B cell (primary cell): Measurements from ENCODE around the gene PCAT7. TPM values are rescaled to one million over a fixed set of nuclear protein-coding genes. Genes with fewer than 3 reads are reported as not detected.

ENCODE experiments used
- ATAC-seq: fragments of 200-7000 bp; cut with Tn5 transposase; one replicate; pipeline ENCODE4 v1.10.0; 2021; ENCODE audit warnings: low read depth, mild to moderate bottlenecking, moderate number of reproducible peaks, moderate library complexity
- CTCF ChIA-PET: fragments of 350-600 bp; sonication (Branson Sonifier 250); formaldehyde crosslinking; loops from one replicate; lab custom pipeline; 2021; ENCODE audit warnings: antibody characterized with exemption, inconsistent platforms; lab: Charles Lee
- POLR2A ChIA-PET: fragments of 350-600 bp; sonication (Branson Sonifier 250); formaldehyde crosslinking; loops from one replicate; lab custom pipeline; 2021; ENCODE audit warnings: antibody characterized with exemption; lab: Charles Lee
- DNase-seq: peaks from one replicate; pipeline ENCODE4 v3.0.0; 2013
- H2AFZ ChIP-seq: 2 replicates; pipeline ENCODE4 v1.6.1; 2012; ENCODE audit warnings: mild to moderate bottlenecking, low read depth, low read length; ENCODE audit not compliant: insufficient read depth, poor library complexity, severe bottlenecking
- H3K27ac ChIP-seq, 2 donors: 1 replicate in 1 of 2; 2 replicates in 1 of 2; pipeline ENCODE4 v1.5.1; 2012 to 2013; ENCODE audit warnings: low read length in 2 of 2, mild to moderate bottlenecking in 2 of 2, moderate library complexity in 1 of 2
- H3K27me3 ChIP-seq, 4 experiments: fragments of 200-600 bp in 1 of 4; sonication (generic) in 1 of 4; replicated peaks in 1 of 4; 1 replicate in 2 of 4; 2 replicates in 2 of 4; pipeline versions ENCODE4 v1.6.1 to v1.7.0; 2013 to 2016; ENCODE audit warnings: low read length in 3 of 4, mild to moderate bottlenecking in 2 of 4, mixed read lengths in 1 of 4, moderate library complexity in 1 of 4; ENCODE audit not compliant: insufficient read depth in 4 of 4, control insufficient read depth in 3 of 4; ENCODE audit errors: control extremely low read depth in 1 of 4
- H3K36me3 ChIP-seq, 2 experiments: replicated peaks in 1 of 2; 1 replicate in 1 of 2; 2 replicates in 1 of 2; pipeline versions ENCODE4 v1.6.1 to v1.7.1; 2013; ENCODE audit warnings: low read length in 1 of 2; ENCODE audit not compliant: insufficient read depth in 2 of 2, control insufficient read depth in 1 of 2; ENCODE audit errors: control extremely low read depth in 1 of 2, extremely low read depth in 1 of 2
- H3K4me1 ChIP-seq, 2 donors: fragments of 200-600 bp in 1 of 2; sonication (generic) in 1 of 2; 1 replicate in 1 of 2; 2 replicates in 1 of 2; pipeline versions ENCODE4 v1.5.1 to v1.6.1; 2013 to 2017; ENCODE audit warnings: low read length in 2 of 2; ENCODE audit not compliant: control insufficient read depth in 2 of 2, insufficient read depth in 2 of 2
- H3K4me2 ChIP-seq: replicated peaks from 2 replicates; pipeline ENCODE3; 2012; ENCODE audit warnings: mild to moderate bottlenecking, low read depth, low read length; ENCODE audit not compliant: poor library complexity, severe bottlenecking
- H3K4me3 ChIP-seq, 5 experiments: fragments of 200-600 bp in 1 of 5; sonication (generic) in 1 of 5; 1 replicate in 3 of 5; 2 replicates in 2 of 5; pipeline versions ENCODE4 v1.5.1 to v1.7.0; 2011 to 2016; ENCODE audit warnings: low read length in 4 of 5, mild to moderate bottlenecking in 4 of 5, low read depth in 2 of 5, control low read depth in 1 of 5, moderate library complexity in 1 of 5; ENCODE audit not compliant: insufficient read depth in 1 of 5; ENCODE audit errors: control extremely low read depth in 1 of 5, extremely low read depth in 1 of 5
- H3K79me2 ChIP-seq: fragments of 200-600 bp; sonication (generic); one replicate; pipeline ENCODE4 v1.6.0; 2016; ENCODE audit warnings: low read length; ENCODE audit not compliant: control insufficient read depth, insufficient read depth
- H3K9ac ChIP-seq: fragments of 200-600 bp; sonication (generic); 2 replicates; pipeline ENCODE4 v1.6.1; 2017; ENCODE audit warnings: mild to moderate bottlenecking, low read length, moderate library complexity
- H3K9me3 ChIP-seq, 3 donors: one replicate each; pipeline versions ENCODE4 v1.6.1 to v1.7.1; 2013; ENCODE audit warnings: low read length in 2 of 3; ENCODE audit not compliant: control insufficient read depth in 2 of 3, insufficient read depth in 1 of 3; ENCODE audit errors: control extremely low read depth in 1 of 3
- H4K20me1 ChIP-seq: 2 replicates; pipeline ENCODE4 v1.6.0; 2012; ENCODE audit warnings: mild to moderate bottlenecking, low read length; ENCODE audit not compliant: insufficient read depth, control insufficient read depth, poor library complexity, severe bottlenecking
- H3K27ac Mint-ChIP-seq: one replicate; pipeline ENCODE4 v1.8.0; 2021; ENCODE audit warnings: mixed read lengths
- H3K27me3 Mint-ChIP-seq: one replicate; pipeline ENCODE4 v1.8.0; 2021; ENCODE audit warnings: mixed read lengths
- H3K4me1 Mint-ChIP-seq: one replicate; pipeline ENCODE4 v1.8.0; 2021; ENCODE audit warnings: mixed read lengths
- H3K4me3 Mint-ChIP-seq: one replicate; pipeline ENCODE4 v1.8.0; 2021; ENCODE audit warnings: mixed read lengths
- H3K9me3 Mint-ChIP-seq: one replicate; pipeline ENCODE4 v1.8.0; 2022; ENCODE audit warnings: mixed read lengths; ENCODE audit not compliant: insufficient read depth
- CTCF ChIP-seq: fragments of 200-600 bp; IDR thresholded peaks from one replicate; pipeline ENCODE4 v1.8.0; 2022; ENCODE audit warnings: antibody characterized with exemption, mild to moderate bottlenecking
- EZH2 ChIP-seq: IDR thresholded peaks from 2 replicates; pipeline ENCODE4 v1.6.1; 2012; ENCODE audit warnings: borderline replicate concordance, low read depth, mild to moderate bottlenecking, moderate library complexity, low read length; ENCODE audit not compliant: insufficient read depth, poor library complexity, severe bottlenecking
- WGBS: methylation state at CpG from one replicate; pipeline ENCODE4 v1.1.5; 2013; ENCODE audit warnings: missing lambda C conversion rate; ENCODE audit not compliant: insufficient coverage; 5-methylcytosine and 5-hydroxymethylcytosine counted together
- intact Hi-C: fragments of 100-400 bp; cut with micrococcal nuclease; formaldehyde crosslinking; loops from one replicate; pipeline ENCODE4 v1.10.0; 2022
- polyA plus RNA-seq: library from polyadenylated mRNA; depleted of rRNA; stranded (reverse); fragments of >200 nt; gene quantifications from 2 replicates; pipeline ENCODE4 v1.2.3, GENCODE V29; 2012
- small RNA-seq: library from RNA; depleted of rRNA; stranded (forward); fragments of <200 nt; gene quantifications from one replicate; pipeline ENCODE3, GENCODE V24; 2012; ENCODE audit warnings: low replicate concordance, low read depth; ENCODE audit not compliant: insufficient read length
- total RNA-seq, 2 donors: library from RNA; stranded (reverse); fragments of 120-200 nt in 1 of 2; gene quantifications; 1 replicate in 1 of 2; 2 replicates in 1 of 2; pipeline versions ENCODE4 v1.2.3 to v1.2.4, GENCODE V29; 2013 to 2022

PCAT7 gene
- total and polyA plus RNA-seq, 2 donors (not counting 1 experiment from before 2014, with no cell fraction given), result not detected

- no peaks in the 10 kb centered on the region for H3K36me3 ChIP-seq
- no peak overlapping the region for H3K4me2 ChIP-seq
- H3K4me1 ChIP-seq, result no peaks in the 10 kb centered on the region
- DNase-seq, result no peak
- intact Hi-C loops, result no loop called here
- no peaks in the 10 kb centered on the region for H3K27me3 ChIP-seq
- H3K79me2 ChIP-seq, result no peaks in the 10 kb centered on the region
- no peak overlapping the region for H3K27ac Mint-ChIP-seq
- no peak overlapping the region for H3K4me3 ChIP-seq
- H4K20me1 ChIP-seq, result no peaks in the 10 kb centered on the region
- ChIA-PET CTCF (no interaction called here), POLR2A (no interaction called here)
- no peaks in the 10 kb centered on the region for H3K9me3 ChIP-seq
- no peaks in the 10 kb centered on the region for H3K4me1 Mint-ChIP-seq
- ATAC-seq, result no peak
- H3K9ac ChIP-seq, result no peak overlapping the region
- H2AFZ ChIP-seq, result no peak overlapping the region
- TF ChIP-seq CTCF (no peak), EZH2 (no peak)
- peaks cover 14% of the 10 kb centered on the region for H3K27me3 Mint-ChIP-seq
- no peaks in the 10 kb centered on the region for H3K9me3 Mint-ChIP-seq
- WGBS, result 100% methylated on average over 1 of the region's 4 CpGs
- no peak overlapping the region for H3K27ac ChIP-seq
- H3K4me3 Mint-ChIP-seq, result no peak overlapping the region
Measured at GRCh38 chr9:94619026-94619425, 64.1 kb downstream of the PCAT7 start.

Small RNA genes within 50 kb of the gene (small RNA-seq; reads per million reads assigned to genes)
- not detected for gene RNU6-669P

Other genes starting within 250 kb of the PCAT7 start
- not detected in 2 replicates for gene NUTM2F, start 226.4 kb upstream of the PCAT7 start, total RNA-seq
- gene NUTM2F, start 226.4 kb upstream of the PCAT7 start, polyA plus RNA-seq, result not detected in 2 replicates
- not detected in 2 replicates for gene FBP2, start 38.7 kb downstream of the PCAT7 start, total RNA-seq
- not detected in 2 replicates for gene FBP2, start 38.7 kb downstream of the PCAT7 start, polyA plus RNA-seq
- 2.8 and 3.4 TPM in 2 replicates for gene FBP1, start 84.4 kb downstream of the PCAT7 start, total RNA-seq
- gene FBP1, start 84.4 kb downstream of the PCAT7 start, polyA plus RNA-seq, result 2.7 and 2.8 TPM in 2 replicates
- 35.8 and 37.6 TPM in 2 replicates for gene AOPEP, start 171.6 kb downstream of the PCAT7 start, total RNA-seq
- gene AOPEP, start 171.6 kb downstream of the PCAT7 start, polyA plus RNA-seq, result 3.9 and 5.1 TPM in 2 replicates